ENCODE measurements around the gene NR5A2. TPM values are rescaled to one million over a fixed set of nuclear protein-coding genes. Genes with fewer than 3 reads are reported as not detected.

NR5A2 gene
- total RNA-seq, 1 experiment from 2014 or later = 22.3 TPM

DNA sequence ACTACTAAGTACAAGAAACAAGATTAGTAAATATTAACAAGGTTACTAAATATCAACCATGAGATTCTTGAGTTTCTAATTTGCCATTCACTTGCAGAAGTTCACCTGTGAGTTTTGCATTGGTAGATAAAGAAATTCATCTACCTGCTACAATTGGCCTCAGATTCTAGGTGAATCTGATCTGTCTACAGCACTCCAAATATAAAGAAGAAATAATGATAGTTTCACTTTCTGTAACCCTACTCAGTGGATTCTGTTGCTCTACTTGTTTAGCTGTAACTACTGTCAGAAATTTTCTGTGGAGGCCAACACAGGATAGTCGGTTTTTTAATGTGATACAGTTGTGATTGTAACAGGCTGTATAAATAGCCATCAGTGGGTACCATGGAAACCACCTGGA lies 118.6 kb downstream of the NR5A2 start (continued):
- TF ChIP-seq, protein P1, sequence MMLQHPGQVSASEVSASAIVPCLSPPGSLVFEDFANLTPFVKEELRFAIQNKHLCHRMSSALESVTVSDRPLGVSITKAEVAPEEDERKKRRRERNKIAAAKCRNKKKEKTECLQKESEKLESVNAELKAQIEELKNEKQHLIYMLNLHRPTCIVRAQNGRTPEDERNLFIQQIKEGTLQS (CRISPR knock-in tag; conservative IDR thresholded peaks at IDR 0.05) = no peak
- TF ChIP-seq, protein P2, sequence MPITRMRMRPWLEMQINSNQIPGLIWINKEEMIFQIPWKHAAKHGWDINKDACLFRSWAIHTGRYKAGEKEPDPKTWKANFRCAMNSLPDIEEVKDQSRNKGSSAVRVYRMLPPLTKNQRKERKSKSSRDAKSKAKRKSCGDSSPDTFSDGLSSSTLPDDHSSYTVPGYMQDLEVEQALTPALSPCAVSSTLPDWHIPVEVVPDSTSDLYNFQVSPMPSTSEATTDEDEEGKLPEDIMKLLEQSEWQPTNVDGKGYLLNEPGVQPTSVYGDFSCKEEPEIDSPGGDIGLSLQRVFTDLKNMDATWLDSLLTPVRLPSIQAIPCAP (CRISPR knock-in tag; IDR thresholded peaks at IDR 0.05) = no peak

DNA sequence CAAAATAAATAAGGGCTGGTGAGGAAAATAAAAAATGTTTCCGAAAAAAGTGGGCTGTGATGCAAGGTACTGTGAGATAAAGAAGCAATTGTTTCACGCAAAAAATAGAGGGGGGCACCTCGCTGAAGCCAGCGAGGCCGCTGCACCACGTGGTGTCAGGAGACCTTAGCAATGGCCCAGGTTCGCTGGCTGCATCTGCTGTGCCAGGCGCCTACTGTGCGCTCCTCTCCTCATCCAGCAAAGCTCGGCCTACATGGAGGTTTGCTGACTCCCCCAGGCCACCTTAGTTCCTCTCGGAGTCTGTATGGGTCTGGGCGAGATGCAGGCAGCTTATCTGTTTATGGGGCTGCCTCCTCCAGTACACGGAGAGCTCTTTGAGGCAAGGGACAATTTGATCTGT lies 119.6 kb downstream of the NR5A2 start:
- TF ChIP-seq, protein P3, sequence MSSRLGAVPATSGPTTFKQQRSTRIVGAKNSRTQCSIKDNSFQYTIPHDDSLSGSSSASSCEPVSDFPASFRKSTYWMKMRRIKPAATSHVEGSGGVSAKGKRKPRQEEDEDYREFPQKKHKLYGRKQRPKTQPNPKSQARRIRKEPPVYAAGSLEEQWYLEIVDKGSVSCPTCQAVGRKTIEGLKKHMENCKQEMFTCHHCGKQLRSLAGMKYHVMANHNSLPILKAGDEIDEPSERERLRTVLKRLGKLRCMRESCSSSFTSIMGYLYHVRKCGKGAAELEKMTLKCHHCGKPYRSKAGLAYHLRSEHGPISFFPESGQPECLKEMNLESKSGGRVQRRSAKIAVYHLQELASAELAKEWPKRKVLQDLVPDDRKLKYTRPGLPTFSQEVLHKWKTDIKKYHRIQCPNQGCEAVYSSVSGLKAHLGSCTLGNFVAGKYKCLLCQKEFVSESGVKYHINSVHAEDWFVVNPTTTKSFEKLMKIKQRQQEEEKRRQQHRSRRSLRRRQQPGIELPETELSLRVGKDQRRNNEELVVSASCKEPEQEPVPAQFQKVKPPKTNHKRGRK (CRISPR knock-in tag; IDR thresholded peaks at IDR 0.05; ENCODE audit: borderline replicate concordance) = no peak
- TF ChIP-seq TEAD4 (CRISPR knock-in tag; IDR thresholded peaks at IDR 0.05) = no peak
- TF ChIP-seq, protein P4, sequence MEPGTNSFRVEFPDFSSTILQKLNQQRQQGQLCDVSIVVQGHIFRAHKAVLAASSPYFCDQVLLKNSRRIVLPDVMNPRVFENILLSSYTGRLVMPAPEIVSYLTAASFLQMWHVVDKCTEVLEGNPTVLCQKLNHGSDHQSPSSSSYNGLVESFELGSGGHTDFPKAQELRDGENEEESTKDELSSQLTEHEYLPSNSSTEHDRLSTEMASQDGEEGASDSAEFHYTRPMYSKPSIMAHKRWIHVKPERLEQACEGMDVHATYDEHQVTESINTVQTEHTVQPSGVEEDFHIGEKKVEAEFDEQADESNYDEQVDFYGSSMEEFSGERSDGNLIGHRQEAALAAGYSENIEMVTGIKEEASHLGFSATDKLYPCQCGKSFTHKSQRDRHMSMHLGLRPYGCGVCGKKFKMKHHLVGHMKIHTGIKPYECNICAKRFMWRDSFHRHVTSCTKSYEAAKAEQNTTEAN (CRISPR knock-in tag; IDR thresholded peaks at IDR 0.05) = no peak
- no peak for TF ChIP-seq ATF1 (CRISPR knock-in tag; IDR thresholded peaks at IDR 0.05)
- TF ChIP-seq, protein P5, sequence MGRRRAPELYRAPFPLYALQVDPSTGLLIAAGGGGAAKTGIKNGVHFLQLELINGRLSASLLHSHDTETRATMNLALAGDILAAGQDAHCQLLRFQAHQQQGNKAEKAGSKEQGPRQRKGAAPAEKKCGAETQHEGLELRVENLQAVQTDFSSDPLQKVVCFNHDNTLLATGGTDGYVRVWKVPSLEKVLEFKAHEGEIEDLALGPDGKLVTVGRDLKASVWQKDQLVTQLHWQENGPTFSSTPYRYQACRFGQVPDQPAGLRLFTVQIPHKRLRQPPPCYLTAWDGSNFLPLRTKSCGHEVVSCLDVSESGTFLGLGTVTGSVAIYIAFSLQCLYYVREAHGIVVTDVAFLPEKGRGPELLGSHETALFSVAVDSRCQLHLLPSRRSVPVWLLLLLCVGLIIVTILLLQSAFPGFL (CRISPR knock-in tag; IDR thresholded peaks at IDR 0.05; ENCODE audit: borderline replicate concordance) = no peak
- TF ChIP-seq MXD4 (CRISPR knock-in tag; IDR thresholded peaks at IDR 0.05; ENCODE audit: borderline replicate concordance) = no peak
- no peak for TF ChIP-seq TCF7 (CRISPR knock-in tag; IDR thresholded peaks at IDR 0.05; ENCODE audit: low read depth)
- TF ChIP-seq KAT7 (CRISPR knock-in tag; IDR thresholded peaks at IDR 0.05; ENCODE audit: borderline replicate concordance) = no peak
- TF ChIP-seq TEAD1 (CRISPR knock-in tag; IDR thresholded peaks at IDR 0.05) = no peak
- no peak for TF ChIP-seq NFE2L1 (CRISPR knock-in tag; IDR thresholded peaks at IDR 0.05)
- TF ChIP-seq ZNF219 (CRISPR knock-in tag; IDR thresholded peaks at IDR 0.05; ENCODE audit: borderline replicate concordance) = no peak
- TF ChIP-seq, protein P6, sequence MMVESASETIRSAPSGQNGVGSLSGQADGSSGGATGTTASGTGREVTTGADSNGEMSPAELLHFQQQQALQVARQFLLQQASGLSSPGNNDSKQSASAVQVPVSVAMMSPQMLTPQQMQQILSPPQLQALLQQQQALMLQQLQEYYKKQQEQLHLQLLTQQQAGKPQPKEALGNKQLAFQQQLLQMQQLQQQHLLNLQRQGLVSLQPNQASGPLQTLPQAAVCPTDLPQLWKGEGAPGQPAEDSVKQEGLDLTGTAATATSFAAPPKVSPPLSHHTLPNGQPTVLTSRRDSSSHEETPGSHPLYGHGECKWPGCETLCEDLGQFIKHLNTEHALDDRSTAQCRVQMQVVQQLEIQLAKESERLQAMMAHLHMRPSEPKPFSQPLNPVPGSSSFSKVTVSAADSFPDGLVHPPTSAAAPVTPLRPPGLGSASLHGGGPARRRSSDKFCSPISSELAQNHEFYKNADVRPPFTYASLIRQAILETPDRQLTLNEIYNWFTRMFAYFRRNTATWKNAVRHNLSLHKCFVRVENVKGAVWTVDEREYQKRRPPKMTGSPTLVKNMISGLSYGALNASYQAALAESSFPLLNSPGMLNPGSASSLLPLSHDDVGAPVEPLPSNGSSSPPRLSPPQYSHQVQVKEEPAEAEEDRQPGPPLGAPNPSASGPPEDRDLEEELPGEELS (CRISPR knock-in tag; IDR thresholded peaks at IDR 0.05) = no peak
- TF ChIP-seq NFYB (CRISPR knock-in tag; conservative IDR thresholded peaks at IDR 0.05; ENCODE audit: low read depth) = no peak
- TF ChIP-seq ZNF263 (CRISPR knock-in tag; IDR thresholded peaks at IDR 0.05; ENCODE audit: low read depth) = no peak
- TF ChIP-seq ZNF396 (CRISPR knock-in tag; IDR thresholded peaks at IDR 0.05; ENCODE audit: borderline replicate concordance) = no peak
- peak; percentile 46; the same call in 1 of the 2 replicates for ATAC-seq
- ChIA-PET POLR2A (no interaction called here), CTCF (no interaction called here)
- no peak for DNase-seq (ENCODE audit: low spot score)
- Mint-ChIP-seq H3K27me3 (ENCODE audit: low read depth) (no peaks in the 10 kb centered on the region), H3K27ac (no peak overlapping the region), H3K36me3 (peaks cover 11% of the 10 kb centered on the region; the same call in 1 of the 2 replicates), H3K9me3 (no peaks in the 10 kb centered on the region), H3K4me1 (no peaks in the 10 kb centered on the region), H3K4me3 (no peak overlapping the region)

DNA sequence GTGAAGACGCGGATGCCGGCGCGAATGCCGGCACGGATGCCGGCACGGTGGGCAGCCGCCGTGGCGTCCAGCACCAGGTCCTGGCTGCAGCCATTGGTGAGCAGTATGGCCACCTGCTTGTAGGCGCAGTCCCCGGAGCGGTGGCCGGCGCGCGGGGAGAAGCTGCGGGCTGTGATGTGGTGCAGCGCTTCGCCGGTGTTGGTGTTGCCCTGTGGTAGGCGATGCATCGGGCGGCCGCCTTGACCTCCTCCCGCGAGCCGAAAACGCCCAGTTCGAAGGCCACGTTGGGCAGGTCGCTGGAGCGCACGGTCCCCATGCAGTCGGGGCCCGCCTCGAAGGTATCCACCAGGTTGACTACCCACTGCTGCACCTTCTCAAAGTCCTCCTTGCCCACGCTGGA lies 120.2 kb downstream of the NR5A2 start:
- CTCF ChIA-PET = no interaction called here
- Mint-ChIP-seq H3K36me3 (peaks cover 11% of the 10 kb centered on the region; the same call in 1 of the 2 replicates), H3K27me3 (ENCODE audit: low read depth) (no peaks in the 10 kb centered on the region), H3K9me3 (no peaks in the 10 kb centered on the region), H3K27ac (no peak overlapping the region), H3K4me3 (no peak overlapping the region), H3K4me1 (no peaks in the 10 kb centered on the region)
- no peak for TF ChIP-seq NR2C2 (CRISPR knock-in tag; IDR thresholded peaks at IDR 0.05)
- 0 out of 2 replicates have a peak, but pooled peaks have one; percentile 49 for TF ChIP-seq ATF1 (CRISPR knock-in tag; IDR thresholded peaks at IDR 0.05)
- ATAC-seq (no peak), DNase-seq (ENCODE audit: low spot score) (no peak)
- POLR2A ChIA-PET = no interaction called here
